ENCODE measurements around the gene SLC28A1.

DNA sequence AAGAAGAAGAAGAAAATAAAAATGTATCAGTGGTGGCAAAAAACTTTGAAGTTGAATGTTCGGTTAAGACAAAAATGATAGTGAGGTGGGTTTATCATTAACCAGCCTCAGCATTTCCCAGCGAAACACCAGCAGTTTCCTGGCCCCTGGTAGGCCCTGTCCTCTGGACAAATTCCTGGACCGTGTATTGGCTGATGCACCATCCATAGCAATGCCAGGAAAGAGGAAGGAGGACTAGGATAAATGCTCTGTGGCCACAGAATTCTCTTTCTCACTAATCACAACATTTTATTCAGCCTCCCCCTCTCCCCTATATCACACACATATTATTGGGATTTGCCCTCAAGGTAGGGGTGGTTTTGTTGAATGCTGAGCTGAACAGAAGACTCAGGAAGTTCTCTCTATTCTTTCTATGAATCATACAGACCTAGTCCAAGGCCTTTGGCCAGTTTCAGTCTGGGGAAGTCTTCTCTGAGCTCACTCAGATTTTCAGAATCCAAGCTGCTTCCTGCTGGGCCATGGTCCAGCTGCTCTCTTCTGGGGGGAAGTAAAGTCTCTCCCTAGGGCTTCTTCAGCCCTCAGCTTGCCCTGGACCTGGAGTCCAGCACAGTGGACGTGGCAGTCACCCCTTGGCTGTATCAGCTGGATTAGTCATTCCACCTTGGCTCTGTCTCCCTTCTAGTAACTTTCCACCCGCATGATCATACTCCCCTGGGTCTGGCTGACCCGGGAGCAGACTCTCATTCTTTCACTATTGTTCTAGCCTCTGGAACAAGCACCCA is 27.6 kb downstream of the SLC28A1 start:
- TF ChIP-seq, protein P1, sequence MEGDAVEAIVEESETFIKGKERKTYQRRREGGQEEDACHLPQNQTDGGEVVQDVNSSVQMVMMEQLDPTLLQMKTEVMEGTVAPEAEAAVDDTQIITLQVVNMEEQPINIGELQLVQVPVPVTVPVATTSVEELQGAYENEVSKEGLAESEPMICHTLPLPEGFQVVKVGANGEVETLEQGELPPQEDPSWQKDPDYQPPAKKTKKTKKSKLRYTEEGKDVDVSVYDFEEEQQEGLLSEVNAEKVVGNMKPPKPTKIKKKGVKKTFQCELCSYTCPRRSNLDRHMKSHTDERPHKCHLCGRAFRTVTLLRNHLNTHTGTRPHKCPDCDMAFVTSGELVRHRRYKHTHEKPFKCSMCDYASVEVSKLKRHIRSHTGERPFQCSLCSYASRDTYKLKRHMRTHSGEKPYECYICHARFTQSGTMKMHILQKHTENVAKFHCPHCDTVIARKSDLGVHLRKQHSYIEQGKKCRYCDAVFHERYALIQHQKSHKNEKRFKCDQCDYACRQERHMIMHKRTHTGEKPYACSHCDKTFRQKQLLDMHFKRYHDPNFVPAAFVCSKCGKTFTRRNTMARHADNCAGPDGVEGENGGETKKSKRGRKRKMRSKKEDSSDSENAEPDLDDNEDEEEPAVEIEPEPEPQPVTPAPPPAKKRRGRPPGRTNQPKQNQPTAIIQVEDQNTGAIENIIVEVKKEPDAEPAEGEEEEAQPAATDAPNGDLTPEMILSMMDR (IDR thresholded peaks at IDR 0.05), result no peak
- TF ChIP-seq ZFX (IDR thresholded peaks at IDR 0.05; ENCODE audit: borderline replicate concordance), result no peak

Data from 22Rv1 (cell line).